Ishikawa (cell line): ENCODE data around the gene GFPT1.

Source experiments
- CEBPB ChIP-seq: IDR thresholded peaks from 2 replicates; pipeline ENCODE4 v1.6.1; 2012
- CREB1 ChIP-seq: IDR thresholded peaks from 2 replicates; pipeline ENCODE4 v1.6.1; 2012; ENCODE audit warnings: low read depth
- EGR1 ChIP-seq: IDR thresholded peaks from 2 replicates; pipeline ENCODE4 v1.6.1; 2012
- EP300 ChIP-seq: IDR thresholded peaks from 2 replicates; pipeline ENCODE4 v1.6.1; 2012; ENCODE audit warnings: borderline replicate concordance
- FOXM1 ChIP-seq: IDR thresholded peaks from 2 replicates; pipeline ENCODE4 v1.6.1; 2012; ENCODE audit warnings: low read depth, borderline replicate concordance
- MAX ChIP-seq: IDR thresholded peaks from 2 replicates; pipeline ENCODE4 v1.6.1; 2012
- NFIC ChIP-seq: IDR thresholded peaks from 2 replicates; pipeline ENCODE4 v1.6.1; 2012
- RAD21 ChIP-seq: IDR thresholded peaks from 2 replicates; pipeline ENCODE4 v1.6.1; 2012; ENCODE audit warnings: low read depth
- TAF1 ChIP-seq: IDR thresholded peaks from 2 replicates; pipeline ENCODE4 v1.6.1; 2012; ENCODE audit warnings: low read depth, mild to moderate bottlenecking
- TCF12 ChIP-seq: IDR thresholded peaks from 2 replicates; pipeline ENCODE4 v1.6.1; 2012; ENCODE audit warnings: low read depth
- TEAD4 ChIP-seq: IDR thresholded peaks from 2 replicates; pipeline ENCODE4 v1.6.1; 2012
- USF1 ChIP-seq: IDR thresholded peaks from 2 replicates; pipeline ENCODE4 v1.6.1; 2012
- YY1 ChIP-seq: IDR thresholded peaks from 2 replicates; pipeline ENCODE4 v1.6.1; 2012; ENCODE audit warnings: low read depth
- ZBTB7A ChIP-seq: IDR thresholded peaks from 2 replicates; pipeline ENCODE4 v1.6.1; 2012; ENCODE audit warnings: low read depth
- TF ChIP-seq, protein P1 (sequence below): IDR thresholded peaks from 2 replicates; pipeline ENCODE4 v1.6.1; 2012; ENCODE audit warnings: low read depth, mild to moderate bottlenecking

The GFPT1 gene

GRCh38 chr2:69428981-69429380 lies 42.0 kb upstream of the GFPT1 start:
- TF ChIP-seq FOXM1 = no peak
- TF ChIP-seq YY1 = no peak
- no peak for TF ChIP-seq EP300
- TF ChIP-seq MAX = no peak
- no peak for TF ChIP-seq USF1
- no peak for TF ChIP-seq RAD21
- no peak for TF ChIP-seq TEAD4
- no peak for TF ChIP-seq TAF1
- TF ChIP-seq, protein P1, sequence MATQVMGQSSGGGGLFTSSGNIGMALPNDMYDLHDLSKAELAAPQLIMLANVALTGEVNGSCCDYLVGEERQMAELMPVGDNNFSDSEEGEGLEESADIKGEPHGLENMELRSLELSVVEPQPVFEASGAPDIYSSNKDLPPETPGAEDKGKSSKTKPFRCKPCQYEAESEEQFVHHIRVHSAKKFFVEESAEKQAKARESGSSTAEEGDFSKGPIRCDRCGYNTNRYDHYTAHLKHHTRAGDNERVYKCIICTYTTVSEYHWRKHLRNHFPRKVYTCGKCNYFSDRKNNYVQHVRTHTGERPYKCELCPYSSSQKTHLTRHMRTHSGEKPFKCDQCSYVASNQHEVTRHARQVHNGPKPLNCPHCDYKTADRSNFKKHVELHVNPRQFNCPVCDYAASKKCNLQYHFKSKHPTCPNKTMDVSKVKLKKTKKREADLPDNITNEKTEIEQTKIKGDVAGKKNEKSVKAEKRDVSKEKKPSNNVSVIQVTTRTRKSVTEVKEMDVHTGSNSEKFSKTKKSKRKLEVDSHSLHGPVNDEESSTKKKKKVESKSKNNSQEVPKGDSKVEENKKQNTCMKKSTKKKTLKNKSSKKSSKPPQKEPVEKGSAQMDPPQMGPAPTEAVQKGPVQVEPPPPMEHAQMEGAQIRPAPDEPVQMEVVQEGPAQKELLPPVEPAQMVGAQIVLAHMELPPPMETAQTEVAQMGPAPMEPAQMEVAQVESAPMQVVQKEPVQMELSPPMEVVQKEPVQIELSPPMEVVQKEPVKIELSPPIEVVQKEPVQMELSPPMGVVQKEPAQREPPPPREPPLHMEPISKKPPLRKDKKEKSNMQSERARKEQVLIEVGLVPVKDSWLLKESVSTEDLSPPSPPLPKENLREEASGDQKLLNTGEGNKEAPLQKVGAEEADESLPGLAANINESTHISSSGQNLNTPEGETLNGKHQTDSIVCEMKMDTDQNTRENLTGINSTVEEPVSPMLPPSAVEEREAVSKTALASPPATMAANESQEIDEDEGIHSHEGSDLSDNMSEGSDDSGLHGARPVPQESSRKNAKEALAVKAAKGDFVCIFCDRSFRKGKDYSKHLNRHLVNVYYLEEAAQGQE = no peak

GRCh38 chr2:69424419-69424818 lies 37.4 kb upstream of the GFPT1 start:
- TF ChIP-seq TCF12 (no peak), CREB1 (no peak), NFIC (no peak), ZBTB7A (no peak), TAF1 (no peak), USF1 (no peak)

- TF ChIP-seq ZBTB7A = no peak
- no peak for TF ChIP-seq EP300
- no peak for TF ChIP-seq NFIC
- TF ChIP-seq EGR1 = no peak
- TF ChIP-seq FOXM1 = no peak
- TF ChIP-seq TEAD4 = no peak
- no peak for TF ChIP-seq USF1
- no peak for TF ChIP-seq RAD21
Observed at GRCh38 chr2:69422198-69422597, 35.2 kb upstream of the GFPT1 start.

- no peak for TF ChIP-seq FOXM1
- no peak for TF ChIP-seq MAX
- no peak for TF ChIP-seq ZBTB7A
- no peak for TF ChIP-seq YY1
- TF ChIP-seq EP300 = no peak
- TF ChIP-seq CEBPB = no peak
- no peak for TF ChIP-seq TEAD4
- no peak for TF ChIP-seq EGR1
- no peak for TF ChIP-seq NFIC
- TF ChIP-seq, protein P1 = no peak
- TF ChIP-seq CREB1 = no peak
- TF ChIP-seq RAD21 = no peak
- no peak for TF ChIP-seq TAF1
- TF ChIP-seq TCF12 = no peak
- no peak for TF ChIP-seq USF1
Observed at GRCh38 chr2:69416147-69416546, 29.1 kb upstream of the GFPT1 start.

- no peak for TF ChIP-seq TCF12
Observed at GRCh38 chr2:69411120-69411519, 24.1 kb upstream of the GFPT1 start.

- TF ChIP-seq EP300 (no peak), YY1 (no peak), TEAD4 (no peak)
Observed at GRCh38 chr2:69405306-69405705, 18.3 kb upstream of the GFPT1 start.
